Neural progenitor cell (in vitro differentiated cells): ENCODE measurements around the gene EGFLAM. TPM values are rescaled to one million over a fixed set of nuclear protein-coding genes. Genes with fewer than 3 reads are reported as not detected.

Source experiments
- DNase-seq: peaks from one replicate; pipeline ENCODE4 v3.0.0-alpha.2; 2016; ENCODE audit warnings: low spot score
- H2AFZ ChIP-seq: fragments of 200-600 bp; sonication (generic); replicated peaks from 2 replicates; pipeline ENCODE4 v1.6.1; 2016; ENCODE audit warnings: antibody characterized with exemption
- H3F3A ChIP-seq: fragments of 200-600 bp; sonication (generic); 2 replicates; pipeline ENCODE4 v1.6.1; 2016; ENCODE audit warnings: antibody characterized with exemption, low read depth
- H3K27ac ChIP-seq: fragments of 200-600 bp; sonication (generic); 2 replicates; pipeline ENCODE4 v1.5.1; 2016; ENCODE audit warnings: mild to moderate bottlenecking
- H3K27me3 ChIP-seq: fragments of 200-600 bp; sonication (generic); 2 replicates; pipeline ENCODE4 v1.6.1; 2016; ENCODE audit warnings: mild to moderate bottlenecking, moderate library complexity
- H3K36me3 ChIP-seq: fragments of 200-600 bp; sonication (generic); 2 replicates; pipeline ENCODE4 v1.5.1; 2016
- H3K4me1 ChIP-seq: fragments of 200-600 bp; sonication (generic); 2 replicates; pipeline ENCODE4 v1.6.1; 2016; ENCODE audit warnings: mixed run types
- H3K4me2 ChIP-seq: fragments of 200-600 bp; sonication (generic); 2 replicates; pipeline ENCODE4 v1.6.1; 2016
- H3K4me3 ChIP-seq: fragments of 200-600 bp; sonication (generic); 2 replicates; pipeline ENCODE4 v1.5.1; 2016
- H3K79me2 ChIP-seq: fragments of 200-600 bp; sonication (generic); 2 replicates; pipeline ENCODE4 v1.6.1; 2016; ENCODE audit warnings: low read depth
- H3K9ac ChIP-seq: fragments of 200-600 bp; sonication (generic); 2 replicates; pipeline ENCODE4 v1.6.1; 2016
- H3K9me3 ChIP-seq: fragments of 200-600 bp; sonication (generic); 2 replicates; pipeline ENCODE4 v1.5.1; 2016; ENCODE audit warnings: low read depth
- H4K20me1 ChIP-seq: fragments of 200-600 bp; sonication (generic); 2 replicates; pipeline ENCODE4 v1.6.1; 2016; ENCODE audit warnings: low read depth
- H3K27ac Mint-ChIP-seq: 3 replicates; pipeline ENCODE4 v1.8.0; 2021; ENCODE audit warnings: mixed read lengths
- H3K27me3 Mint-ChIP-seq: 2 replicates; pipeline ENCODE4 v1.8.0; 2022; ENCODE audit warnings: low read depth, mild to moderate bottlenecking, inconsistent platforms, moderate library complexity, mixed read lengths; ENCODE audit not compliant: insufficient read depth
- H3K36me3 Mint-ChIP-seq: 3 replicates; pipeline ENCODE4 v1.8.0; 2021; ENCODE audit warnings: mixed read lengths
- H3K4me1 Mint-ChIP-seq: 3 replicates; pipeline ENCODE4 v1.8.0; 2021; ENCODE audit warnings: mixed read lengths
- H3K4me3 Mint-ChIP-seq: 3 replicates; pipeline ENCODE4 v1.8.0; 2021; ENCODE audit warnings: mild to moderate bottlenecking, moderate library complexity, mixed read lengths
- H3K9me3 Mint-ChIP-seq: 3 replicates; pipeline ENCODE4 v1.8.0; 2020; ENCODE audit warnings: mixed read lengths
- CTCF ChIP-seq: fragments of 200-600 bp; sonication (generic); IDR thresholded peaks from 2 replicates; pipeline ENCODE4 v1.5.1; 2017; ENCODE audit warnings: antibody characterized with exemption, mild to moderate bottlenecking
- EZH2 ChIP-seq: fragments of 200-600 bp; sonication (generic); IDR thresholded peaks from 2 replicates; pipeline ENCODE4 v1.6.1; 2017; ENCODE audit warnings: antibody characterized with exemption, mild to moderate bottlenecking, moderate library complexity
- EZH2phosphoT487 ChIP-seq: fragments of 200-600 bp; sonication (generic); IDR thresholded peaks from 2 replicates; pipeline ENCODE4 v1.6.1; 2017; ENCODE audit warnings: antibody characterized with exemption
- total RNA-seq: library from RNA; depleted of rRNA; stranded (reverse); fragments of >200 nt; gene quantifications from 2 replicates; pipeline ENCODE4 v1.2.3, GENCODE V29; 2015; ENCODE audit warnings: low replicate concordance

The EGFLAM gene
- total RNA-seq, 1 donor from 2014 or later: 0.69 TPM

GRCh38 chr5:38287124-38287523 is 28.8 kb downstream of the EGFLAM start:
- peaks cover 10% of the 10 kb centered on the region for H3K4me1 ChIP-seq

GRCh38 chr5:38289457-38289856 is 31.1 kb downstream of the EGFLAM start:
- no peaks in the 10 kb centered on the region for H3K79me2 ChIP-seq
- no peak overlapping the region for H3K4me2 ChIP-seq
- peaks cover 5% of the 10 kb centered on the region for H3K4me1 ChIP-seq
- H3K27ac Mint-ChIP-seq: no peak overlapping the region
- H3K9ac ChIP-seq: no peak overlapping the region
- no peaks in the 10 kb centered on the region for H3K9me3 Mint-ChIP-seq
- no peaks in the 10 kb centered on the region for H3K9me3 ChIP-seq
- no peak overlapping the region for H3K4me3 ChIP-seq
- H3K36me3 Mint-ChIP-seq: no peaks in the 10 kb centered on the region
- H3K4me3 Mint-ChIP-seq: no peak overlapping the region
- no peaks in the 10 kb centered on the region for H3K27me3 Mint-ChIP-seq
- no peak overlapping the region for H3K27ac ChIP-seq
- no peak for TF ChIP-seq EZH2phosphoT487
- TF ChIP-seq EZH2: no peak
- no peak for TF ChIP-seq CTCF
- H3F3A ChIP-seq: no peaks in the 10 kb centered on the region
- H3K27me3 ChIP-seq: no peaks in the 10 kb centered on the region
- DNase-seq: no peak
- no peaks in the 10 kb centered on the region for H3K4me1 Mint-ChIP-seq
- no peaks in the 10 kb centered on the region for H4K20me1 ChIP-seq
- H2AFZ ChIP-seq: no peak overlapping the region
- no peaks in the 10 kb centered on the region for H3K36me3 ChIP-seq

More at GRCh38 chr5:38287124-38287523, 28.8 kb downstream of the EGFLAM start:
- Mint-ChIP-seq H3K27me3 (no peaks in the 10 kb centered on the region), H3K4me1 (no peaks in the 10 kb centered on the region), H3K36me3 (no peaks in the 10 kb centered on the region), H3K9me3 (no peaks in the 10 kb centered on the region), H3K4me3 (no peak overlapping the region), H3K27ac (no peak overlapping the region)
- H2AFZ ChIP-seq: no peak overlapping the region
- no peaks in the 10 kb centered on the region for H3F3A ChIP-seq
- H3K27me3 ChIP-seq: no peaks in the 10 kb centered on the region
- no peaks in the 10 kb centered on the region for H3K9me3 ChIP-seq
- no peak overlapping the region for H3K4me3 ChIP-seq
- TF ChIP-seq EZH2phosphoT487 (no peak), EZH2 (no peak), CTCF (no peak)
- H3K4me2 ChIP-seq: no peak overlapping the region
- H3K27ac ChIP-seq: no peak overlapping the region
- no peak overlapping the region for H3K9ac ChIP-seq
- no peaks in the 10 kb centered on the region for H4K20me1 ChIP-seq
- H3K79me2 ChIP-seq: no peaks in the 10 kb centered on the region
- no peaks in the 10 kb centered on the region for H3K36me3 ChIP-seq
- DNase-seq: no peak

- Mint-ChIP-seq H3K27ac (no peak overlapping the region), H3K27me3 (no peaks in the 10 kb centered on the region), H3K36me3 (no peaks in the 10 kb centered on the region), H3K4me3 (no peak overlapping the region), H3K4me1 (no peaks in the 10 kb centered on the region), H3K9me3 (no peaks in the 10 kb centered on the region)
- Histone ChIP-seq H3F3A (no peaks in the 10 kb centered on the region), H3K9me3 (no peaks in the 10 kb centered on the region), H3K4me1 (no peaks in the 10 kb centered on the region), H3K27ac (no peak overlapping the region), H4K20me1 (no peaks in the 10 kb centered on the region), H3K4me2 (no peak overlapping the region), H3K36me3 (no peaks in the 10 kb centered on the region), H3K27me3 (no peaks in the 10 kb centered on the region), H3K4me3 (no peak overlapping the region), H3K79me2 (no peaks in the 10 kb centered on the region), H2AFZ (no peak overlapping the region), H3K9ac (no peak overlapping the region)
- TF ChIP-seq EZH2phosphoT487: no peak
- TF ChIP-seq EZH2: no peak
- TF ChIP-seq CTCF: no peak
- DNase-seq: no peak
These were observed 31.8 kb downstream of the EGFLAM start for GRCh38 chr5:38290028-38290653.
